ENCODE results near the gene KDM2A.

The KDM2A gene

GRCh38 chr11:67136156-67136555 is 17.1 kb downstream of the KDM2A start:
- Histone ChIP-seq H3K4me3 (replicated peaks; ENCODE audit: insufficient read depth, low read length) (no peak overlapping the region), H3K27ac (replicated peaks) (no peak overlapping the region), H3K27me3 (ENCODE audit: insufficient read depth, poor library complexity, severe bottlenecking) (no peaks in the 10 kb centered on the region)
- DNase-seq (ENCODE audit: low read depth in 1 of 2, low spot score in 1 of 2) = no peak
- TF ChIP-seq, protein P1, sequence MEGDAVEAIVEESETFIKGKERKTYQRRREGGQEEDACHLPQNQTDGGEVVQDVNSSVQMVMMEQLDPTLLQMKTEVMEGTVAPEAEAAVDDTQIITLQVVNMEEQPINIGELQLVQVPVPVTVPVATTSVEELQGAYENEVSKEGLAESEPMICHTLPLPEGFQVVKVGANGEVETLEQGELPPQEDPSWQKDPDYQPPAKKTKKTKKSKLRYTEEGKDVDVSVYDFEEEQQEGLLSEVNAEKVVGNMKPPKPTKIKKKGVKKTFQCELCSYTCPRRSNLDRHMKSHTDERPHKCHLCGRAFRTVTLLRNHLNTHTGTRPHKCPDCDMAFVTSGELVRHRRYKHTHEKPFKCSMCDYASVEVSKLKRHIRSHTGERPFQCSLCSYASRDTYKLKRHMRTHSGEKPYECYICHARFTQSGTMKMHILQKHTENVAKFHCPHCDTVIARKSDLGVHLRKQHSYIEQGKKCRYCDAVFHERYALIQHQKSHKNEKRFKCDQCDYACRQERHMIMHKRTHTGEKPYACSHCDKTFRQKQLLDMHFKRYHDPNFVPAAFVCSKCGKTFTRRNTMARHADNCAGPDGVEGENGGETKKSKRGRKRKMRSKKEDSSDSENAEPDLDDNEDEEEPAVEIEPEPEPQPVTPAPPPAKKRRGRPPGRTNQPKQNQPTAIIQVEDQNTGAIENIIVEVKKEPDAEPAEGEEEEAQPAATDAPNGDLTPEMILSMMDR (IDR thresholded peaks at IDR 0.05; ENCODE audit: insufficient read depth, low read length) = no peak
- TF ChIP-seq, protein P2, sequence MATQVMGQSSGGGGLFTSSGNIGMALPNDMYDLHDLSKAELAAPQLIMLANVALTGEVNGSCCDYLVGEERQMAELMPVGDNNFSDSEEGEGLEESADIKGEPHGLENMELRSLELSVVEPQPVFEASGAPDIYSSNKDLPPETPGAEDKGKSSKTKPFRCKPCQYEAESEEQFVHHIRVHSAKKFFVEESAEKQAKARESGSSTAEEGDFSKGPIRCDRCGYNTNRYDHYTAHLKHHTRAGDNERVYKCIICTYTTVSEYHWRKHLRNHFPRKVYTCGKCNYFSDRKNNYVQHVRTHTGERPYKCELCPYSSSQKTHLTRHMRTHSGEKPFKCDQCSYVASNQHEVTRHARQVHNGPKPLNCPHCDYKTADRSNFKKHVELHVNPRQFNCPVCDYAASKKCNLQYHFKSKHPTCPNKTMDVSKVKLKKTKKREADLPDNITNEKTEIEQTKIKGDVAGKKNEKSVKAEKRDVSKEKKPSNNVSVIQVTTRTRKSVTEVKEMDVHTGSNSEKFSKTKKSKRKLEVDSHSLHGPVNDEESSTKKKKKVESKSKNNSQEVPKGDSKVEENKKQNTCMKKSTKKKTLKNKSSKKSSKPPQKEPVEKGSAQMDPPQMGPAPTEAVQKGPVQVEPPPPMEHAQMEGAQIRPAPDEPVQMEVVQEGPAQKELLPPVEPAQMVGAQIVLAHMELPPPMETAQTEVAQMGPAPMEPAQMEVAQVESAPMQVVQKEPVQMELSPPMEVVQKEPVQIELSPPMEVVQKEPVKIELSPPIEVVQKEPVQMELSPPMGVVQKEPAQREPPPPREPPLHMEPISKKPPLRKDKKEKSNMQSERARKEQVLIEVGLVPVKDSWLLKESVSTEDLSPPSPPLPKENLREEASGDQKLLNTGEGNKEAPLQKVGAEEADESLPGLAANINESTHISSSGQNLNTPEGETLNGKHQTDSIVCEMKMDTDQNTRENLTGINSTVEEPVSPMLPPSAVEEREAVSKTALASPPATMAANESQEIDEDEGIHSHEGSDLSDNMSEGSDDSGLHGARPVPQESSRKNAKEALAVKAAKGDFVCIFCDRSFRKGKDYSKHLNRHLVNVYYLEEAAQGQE (IDR thresholded peaks at IDR 0.05; ENCODE audit: insufficient replicate concordance, low read depth) = no peak
- TF ChIP-seq POLR2AphosphoS5 (IDR thresholded peaks at IDR 0.05; ENCODE audit: low read depth) = no peak
- TF ChIP-seq GABPA (IDR thresholded peaks at IDR 0.05; ENCODE audit: low read depth) = no peak

DNA sequence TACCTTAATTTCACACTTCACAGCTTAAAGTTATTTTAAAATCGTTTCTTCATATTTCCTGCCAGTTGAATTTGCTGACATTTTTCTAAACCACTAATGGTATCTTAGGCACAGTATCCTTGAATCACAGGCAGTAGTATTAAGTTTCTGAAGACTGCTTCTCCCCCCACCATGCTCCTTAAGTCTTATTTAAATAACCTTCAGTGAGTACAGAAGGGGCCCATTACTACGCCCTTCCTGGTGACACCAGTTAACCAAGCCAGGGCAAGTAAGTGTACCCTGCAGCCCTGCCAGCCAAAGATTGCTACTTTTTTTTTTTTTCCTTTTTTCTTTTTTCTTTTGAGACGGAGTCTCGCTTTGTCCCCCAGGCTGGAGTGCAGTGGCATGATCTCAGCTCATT is 19.9 kb downstream of the KDM2A start:
- no peak for TF ChIP-seq POLR2AphosphoS5 (IDR thresholded peaks at IDR 0.05; ENCODE audit: low read depth)
- TF ChIP-seq, protein P2 (IDR thresholded peaks at IDR 0.05; ENCODE audit: insufficient replicate concordance, low read depth) = no peak
- TF ChIP-seq SPI1 (IDR thresholded peaks at IDR 0.05; ENCODE audit: borderline replicate concordance, low read depth) = no peak
- TF ChIP-seq, protein P1 (IDR thresholded peaks at IDR 0.05; ENCODE audit: insufficient read depth, low read length) = no peak
- no peak for TF ChIP-seq GABPA (IDR thresholded peaks at IDR 0.05; ENCODE audit: low read depth)
- Histone ChIP-seq H3K27ac (replicated peaks) (no peak overlapping the region), H3K4me3 (replicated peaks; ENCODE audit: insufficient read depth, low read length) (no peak overlapping the region), H3K27me3 (ENCODE audit: insufficient read depth, poor library complexity, severe bottlenecking) (no peaks in the 10 kb centered on the region)
- DNase-seq (ENCODE audit: low read depth in 1 of 2, low spot score in 1 of 2) = no peak

DNA sequence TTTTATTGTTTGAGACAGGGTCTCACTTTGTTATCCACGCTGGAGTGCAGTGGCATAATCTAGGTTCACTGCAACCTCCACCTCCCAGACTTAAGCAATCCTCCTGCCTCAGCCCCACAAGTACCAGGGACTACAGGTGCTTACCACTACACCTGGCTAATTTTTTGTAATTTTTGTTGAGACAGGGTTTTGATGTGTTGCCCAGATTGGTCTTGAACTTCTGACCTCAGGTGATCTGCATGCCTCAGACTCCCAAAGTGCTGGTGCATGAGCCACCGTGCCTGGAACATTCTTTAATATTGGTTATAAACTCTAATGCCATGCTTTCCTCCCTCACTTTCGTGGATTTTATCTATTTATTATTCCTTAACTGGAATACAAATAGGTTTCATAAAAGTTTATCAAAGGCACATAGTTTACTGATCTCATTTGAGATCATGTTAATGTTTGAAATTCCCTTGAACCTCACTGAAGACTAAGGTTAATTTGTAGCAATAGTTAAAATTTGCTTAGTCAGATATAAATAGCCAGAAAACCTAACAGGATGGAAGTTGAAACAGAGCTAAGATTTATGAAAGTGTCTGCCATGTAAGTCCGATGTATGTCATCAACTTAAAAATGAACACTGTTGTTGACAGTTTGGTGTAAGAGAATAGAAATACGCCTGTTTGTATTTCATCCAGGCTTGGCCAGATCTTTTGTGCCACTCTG is 27.6 kb downstream of the KDM2A start:
- no peak overlapping the region for H3K4me3 ChIP-seq (replicated peaks; ENCODE audit: insufficient read depth, low read length)
- no peak overlapping the region for H3K27ac ChIP-seq (replicated peaks)
- no peak for DNase-seq (ENCODE audit: low read depth in 1 of 2, low spot score in 1 of 2)
- no peaks in the 10 kb centered on the region for H3K27me3 ChIP-seq (ENCODE audit: insufficient read depth, poor library complexity, severe bottlenecking)
- no peak for TF ChIP-seq SPI1 (IDR thresholded peaks at IDR 0.05; ENCODE audit: borderline replicate concordance, low read depth)
- TF ChIP-seq, protein P1 (IDR thresholded peaks at IDR 0.05; ENCODE audit: insufficient read depth, low read length) = no peak
- TF ChIP-seq GABPA (IDR thresholded peaks at IDR 0.05; ENCODE audit: low read depth) = no peak
- no peak for TF ChIP-seq POLR2AphosphoS5 (IDR thresholded peaks at IDR 0.05; ENCODE audit: low read depth)
- TF ChIP-seq, protein P2 (IDR thresholded peaks at IDR 0.05; ENCODE audit: insufficient replicate concordance, low read depth) = no peak

Measured in HL-60 (cell line).